Sigmoid colon (tissue), 7 donors: Measurements from ENCODE around the gene NAA40. TPM values are rescaled to one million over a fixed set of nuclear protein-coding genes. Genes with fewer than 3 reads are reported as not detected.

ENCODE experiments used
- DNase-seq: peaks from one replicate; pipeline ENCODE4 v3.0.0-alpha.2; 2019
- H3K27ac ChIP-seq, 4 donors: fragments of 200-600 bp; sonication (generic); one replicate each; pipeline ENCODE4 v1.5.1; 2016 to 2019; ENCODE audit warnings: mild to moderate bottlenecking in 1 of 4
- H3K27me3 ChIP-seq, 3 donors: fragments of 200-600 bp; sonication (generic); one replicate each; pipeline ENCODE4 v1.5.1; 2019; ENCODE audit warnings: mild to moderate bottlenecking in 1 of 3
- H3K36me3 ChIP-seq, 4 donors: fragments of 200-600 bp; sonication (generic); one replicate each; pipeline ENCODE4 v1.5.1; 2016 to 2019
- H3K4me1 ChIP-seq, 4 donors: fragments of 200-600 bp; sonication (generic); one replicate each; pipeline ENCODE4 v1.5.1; 2017 to 2019
- H3K4me3 ChIP-seq, 4 donors: fragments of 200-600 bp; sonication (generic); one replicate each; pipeline ENCODE4 v1.5.1; 2017 to 2019; ENCODE audit warnings: mild to moderate bottlenecking in 2 of 4, moderate library complexity in 1 of 4
- H3K9me3 ChIP-seq, 4 donors: fragments of 200-600 bp in 3 of 4; sonication (generic) in 3 of 4; one replicate each; pipeline versions ENCODE4 v1.5.1 to v1.6.1; 2013 to 2019
- CTCF ChIP-seq, 4 experiments: fragments of 450-650 bp in 3 of 4; fragments of 200-600 bp in 1 of 4; IDR thresholded peaks; one replicate each; pipeline ENCODE4 v1.5.1; 2016 to 2019; ENCODE audit warnings: antibody characterized with exemption in 4 of 4, mild to moderate bottlenecking in 3 of 4, moderate library complexity in 2 of 4
- EP300 ChIP-seq, 4 donors: sonication (generic); formaldehyde crosslinking; IDR thresholded peaks; one replicate each; pipeline ENCODE4 v1.6.1; 2017; ENCODE audit warnings: antibody characterized with exemption in 4 of 4
- POLR2A ChIP-seq, 2 donors: fragments of 450-650 bp; IDR thresholded peaks; one replicate each; pipeline ENCODE4 v1.6.1; 2016; ENCODE audit warnings: antibody characterized with exemption in 2 of 2, mild to moderate bottlenecking in 2 of 2, moderate library complexity in 2 of 2
- POLR2AphosphoS5 ChIP-seq, 4 donors: sonication (generic); formaldehyde crosslinking; IDR thresholded peaks; one replicate each; pipeline ENCODE4 v1.6.1; 2017; ENCODE audit warnings: antibody characterized with exemption in 4 of 4
- WGBS, 2 donors: extraction: QIAGEN DNeasy Blood & Tissue Kit; methylation state at CpG; one replicate each; pipeline ENCODE4 v1.1.7; 2013; 5-methylcytosine and 5-hydroxymethylcytosine counted together
- intact Hi-C: fragments of 100-400 bp; cut with DNase I; formaldehyde crosslinking; loops from one replicate; pipeline ENCODE4 v1.15.1; 2023
- polyA plus RNA-seq, 3 donors: library from polyadenylated mRNA; stranded (reverse); fragments of 200-250 nt; gene quantifications; one replicate each; pipeline ENCODE4 v1.2.3, GENCODE V29; 2013
- total RNA-seq, 4 donors: library from RNA; depleted of rRNA; stranded (reverse); fragments of >200 nt; gene quantifications; one replicate each; pipeline ENCODE4 v1.1.0, GENCODE V29; 2016
- donor health status: healthy with polysubstance abuse.
- donor health status: Bipolar disorder and iron deficiency.
- donor health status: healthy.

NAA40 gene
- total and polyA plus RNA-seq, 7 donors: 5.4 to 22.9 (median 7.4) TPM

GRCh38 chr11:63922673-63923192, 16.1 kb upstream of the NAA40 start:
- Histone ChIP-seq H3K27me3 (no peaks in the 10 kb centered on the region), H3K27ac (no peak overlapping the region), H3K4me3 (no peak overlapping the region), H3K9me3 (no peaks in the 10 kb centered on the region), H3K4me1 (peaks cover 0 to 33% (median 31%) of the 10 kb centered on the region in 4 donors), H3K36me3 (no peaks in the 10 kb centered on the region)
- intact Hi-C loops: no loop called here
- WGBS, 2 donors: 65 to 79% methylated on average over 2 of the region's 2 CpGs
- TF ChIP-seq POLR2AphosphoS5 (IDR thresholded peaks at IDR 0.05) (no peak), EP300 (IDR thresholded peaks at IDR 0.05) (no peak), CTCF (IDR thresholded peaks at IDR 0.05) (no peak), POLR2A (IDR thresholded peaks at IDR 0.05) (no peak)
- DNase-seq: no peak

- no peak overlapping the region for H3K27ac ChIP-seq
- DNase-seq: no peak
- H3K4me1 ChIP-seq: peaks cover 0 to 28% (median 25%) of the 10 kb centered on the region in 4 donors
- no peaks in the 10 kb centered on the region for H3K36me3 ChIP-seq
- intact Hi-C loops: no loop called here
- WGBS, 2 donors: 43 to 72% methylated on average over 4 of the region's 4 CpGs
- H3K27me3 ChIP-seq: no peaks in the 10 kb centered on the region
- H3K4me3 ChIP-seq: no peak overlapping the region
- no peak for TF ChIP-seq POLR2AphosphoS5 (IDR thresholded peaks at IDR 0.05)
- no peak for TF ChIP-seq CTCF (IDR thresholded peaks at IDR 0.05)
- TF ChIP-seq POLR2A (IDR thresholded peaks at IDR 0.05): no peak
- no peak for TF ChIP-seq EP300 (IDR thresholded peaks at IDR 0.05)
- H3K9me3 ChIP-seq: no peaks in the 10 kb centered on the region
Measured at GRCh38 chr11:63923319-63923718, 15.5 kb upstream of the NAA40 start.

- DNase-seq: no peak
- H3K36me3 ChIP-seq: no peaks in the 10 kb centered on the region
- H3K27ac ChIP-seq: no peak overlapping the region
- no peak overlapping the region for H3K4me3 ChIP-seq
- TF ChIP-seq EP300 (IDR thresholded peaks at IDR 0.05): no peak
- TF ChIP-seq CTCF (IDR thresholded peaks at IDR 0.05): no peak
- no peak for TF ChIP-seq POLR2AphosphoS5 (IDR thresholded peaks at IDR 0.05)
- TF ChIP-seq POLR2A (IDR thresholded peaks at IDR 0.05): no peak
- no peaks in the 10 kb centered on the region for H3K9me3 ChIP-seq
- 89 to 92% methylated on average over 5 of the region's 5 CpGs for WGBS, 2 donors
- no peaks in the 10 kb centered on the region for H3K27me3 ChIP-seq
- intact Hi-C loops: no loop called here
- H3K4me1 ChIP-seq: no peaks in the 10 kb centered on the region
Measured at GRCh38 chr11:63929616-63930015, 9.2 kb upstream of the NAA40 start.

GRCh38 chr11:63931045-63931444, 7.8 kb upstream of the NAA40 start:
- no peak for DNase-seq
- Histone ChIP-seq H3K27me3 (no peaks in the 10 kb centered on the region), H3K4me1 (no peaks in the 10 kb centered on the region), H3K36me3 (no peaks in the 10 kb centered on the region), H3K9me3 (no peaks in the 10 kb centered on the region), H3K4me3 (no peak overlapping the region), H3K27ac (no peak overlapping the region)
- TF ChIP-seq POLR2AphosphoS5 (IDR thresholded peaks at IDR 0.05): no peak
- no peak for TF ChIP-seq EP300 (IDR thresholded peaks at IDR 0.05)
- TF ChIP-seq CTCF (IDR thresholded peaks at IDR 0.05): no peak
- TF ChIP-seq POLR2A (IDR thresholded peaks at IDR 0.05): no peak
- intact Hi-C loops: no loop called here
- WGBS, 2 donors: 71 to 77% methylated on average over 6 of the region's 6 CpGs

GRCh38 chr11:63931876-63932275, 6.9 kb upstream of the NAA40 start:
- Histone ChIP-seq H3K9me3 (no peaks in the 10 kb centered on the region), H3K4me1 (no peaks in the 10 kb centered on the region), H3K4me3 (no peak overlapping the region), H3K36me3 (no peaks in the 10 kb centered on the region), H3K27ac (no peak overlapping the region), H3K27me3 (no peaks in the 10 kb centered on the region)
- 84 to 85% methylated on average over 12 of the region's 12 CpGs for WGBS, 2 donors
- intact Hi-C loops: no loop called here
- TF ChIP-seq EP300 (IDR thresholded peaks at IDR 0.05) (no peak), CTCF (IDR thresholded peaks at IDR 0.05) (no peak), POLR2A (IDR thresholded peaks at IDR 0.05) (no peak), POLR2AphosphoS5 (IDR thresholded peaks at IDR 0.05) (no peak)
- no peak for DNase-seq
